Activated CD4-positive, CD25-positive, alpha-beta regulatory T cell treated with anti-CD3 and anti-CD28 coated beads, Interleukin-2, amount 50 U/mL, for 24 hours (primary cell): ENCODE data around the gene SPTBN2.

Experiments used
- ATAC-seq, 2 donors: fragments of 150-1000 bp; cut with Tn5 transposase; one replicate each; pipeline ENCODE4 v1.10.0; 2021; ENCODE audit warnings: mild to moderate bottlenecking in 1 of 2, moderate library complexity in 1 of 2

Gene SPTBN2

GRCh38 chr11:66638177-66639065, 90.6 kb downstream of the SPTBN2 start, which contains the start of gene RBM4:
RBM4 (plus strand) TSS chr11:66638703; CDS start chr11:66639712, 1,009 bp downstream.
- ATAC-seq: peak; percentile 94

- ATAC-seq: no peak
These were observed 91.3 kb downstream of the SPTBN2 start for GRCh38 chr11:66637557-66638176.

- no peak for ATAC-seq
These were observed 92.6 kb downstream of the SPTBN2 start for GRCh38 chr11:66636411-66636810.
